Tibial nerve (tissue), 4 donors: ENCODE data around the gene MIEF2. TPM values are rescaled to one million over a fixed set of nuclear protein-coding genes. Genes with fewer than 3 reads are reported as not detected.

ENCODE experiments used
- DNase-seq, 2 donors: peaks; one replicate each; pipeline ENCODE4 v3.0.0-alpha.2; 2019; ENCODE audit warnings: low spot score in 2 of 2
- H3K27ac ChIP-seq, 4 donors: fragments of 200-600 bp; sonication (generic) in 3 of 4; one replicate each; pipeline ENCODE4 v1.5.1; 2017 to 2019; ENCODE audit warnings: mild to moderate bottlenecking in 1 of 4
- H3K27me3 ChIP-seq, 2 donors: fragments of 200-600 bp; sonication (generic) in 1 of 2; one replicate each; pipeline versions ENCODE4 v1.5.1 to v1.6.0; 2017 to 2019
- H3K36me3 ChIP-seq, 3 donors: fragments of 200-600 bp; sonication (generic); one replicate each; pipeline ENCODE4 v1.5.1; 2018 to 2019
- H3K4me1 ChIP-seq, 4 donors: fragments of 200-600 bp; sonication (generic) in 3 of 4; one replicate each; pipeline ENCODE4 v1.5.1; 2017 to 2019
- H3K4me3 ChIP-seq, 4 donors: fragments of 200-600 bp; sonication (generic) in 3 of 4; one replicate each; pipeline ENCODE4 v1.5.1; 2017 to 2019; ENCODE audit warnings: mild to moderate bottlenecking in 1 of 4, moderate library complexity in 1 of 4
- H3K9me3 ChIP-seq, 4 donors: fragments of 200-600 bp; sonication (generic) in 3 of 4; one replicate each; pipeline ENCODE4 v1.5.1; 2017 to 2019
- EP300 ChIP-seq, 2 donors: sonication (generic); formaldehyde crosslinking; IDR thresholded peaks; one replicate each; pipeline ENCODE4 v1.6.1; 2017; ENCODE audit warnings: antibody characterized with exemption in 2 of 2, mild to moderate bottlenecking in 1 of 2
- POLR2A ChIP-seq, 2 donors: fragments of 450-650 bp; IDR thresholded peaks; one replicate each; pipeline ENCODE4 v1.6.1; 2017; ENCODE audit warnings: antibody characterized with exemption in 2 of 2, mild to moderate bottlenecking in 2 of 2, moderate library complexity in 2 of 2
- WGBS, 2 donors: methylation state at CpG; one replicate each; pipeline ENCODE4 v1.1.5; 2018; 5-methylcytosine and 5-hydroxymethylcytosine counted together
- total RNA-seq, 4 donors: library from RNA; depleted of rRNA; stranded (reverse); fragments of >200 nt; gene quantifications; one replicate each; pipeline ENCODE4 v1.1.0, GENCODE V29; 2016
- TF ChIP-seq, protein P1 (sequence below), 5 experiments: fragments of 200-600 bp in 3 of 5; fragments of 450-650 bp in 2 of 5; sonication (generic) in 3 of 5; IDR thresholded peaks; one replicate each; pipeline ENCODE4 v1.5.1; 2016 to 2019; ENCODE audit warnings: antibody characterized with exemption in 5 of 5, mild to moderate bottlenecking in 3 of 5, moderate library complexity in 2 of 5

MIEF2 gene
- total RNA-seq, 4 donors from 2014 or later = 16.2 to 31.7 (median 20.4) TPM

DNA sequence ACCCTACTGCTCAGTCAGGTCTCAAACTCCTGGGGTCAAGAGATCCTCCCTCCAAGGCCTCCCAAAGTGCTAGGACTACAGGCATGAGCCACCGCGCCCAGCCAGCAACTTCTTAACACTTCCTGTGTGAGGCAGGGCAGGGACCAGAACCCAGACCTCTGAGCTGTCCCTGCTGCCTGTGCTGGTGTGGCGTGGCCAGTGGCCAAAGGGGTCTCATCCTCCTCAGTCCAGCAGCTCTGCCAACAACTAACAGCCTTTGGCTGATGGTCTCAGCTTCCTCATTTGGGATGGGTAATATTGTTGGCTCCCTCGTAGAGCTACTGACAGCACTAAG, 36.4 kb upstream of the MIEF2 start:
- TF ChIP-seq POLR2A (IDR thresholded peaks at IDR 0.05) = no peak
- TF ChIP-seq, protein P1, sequence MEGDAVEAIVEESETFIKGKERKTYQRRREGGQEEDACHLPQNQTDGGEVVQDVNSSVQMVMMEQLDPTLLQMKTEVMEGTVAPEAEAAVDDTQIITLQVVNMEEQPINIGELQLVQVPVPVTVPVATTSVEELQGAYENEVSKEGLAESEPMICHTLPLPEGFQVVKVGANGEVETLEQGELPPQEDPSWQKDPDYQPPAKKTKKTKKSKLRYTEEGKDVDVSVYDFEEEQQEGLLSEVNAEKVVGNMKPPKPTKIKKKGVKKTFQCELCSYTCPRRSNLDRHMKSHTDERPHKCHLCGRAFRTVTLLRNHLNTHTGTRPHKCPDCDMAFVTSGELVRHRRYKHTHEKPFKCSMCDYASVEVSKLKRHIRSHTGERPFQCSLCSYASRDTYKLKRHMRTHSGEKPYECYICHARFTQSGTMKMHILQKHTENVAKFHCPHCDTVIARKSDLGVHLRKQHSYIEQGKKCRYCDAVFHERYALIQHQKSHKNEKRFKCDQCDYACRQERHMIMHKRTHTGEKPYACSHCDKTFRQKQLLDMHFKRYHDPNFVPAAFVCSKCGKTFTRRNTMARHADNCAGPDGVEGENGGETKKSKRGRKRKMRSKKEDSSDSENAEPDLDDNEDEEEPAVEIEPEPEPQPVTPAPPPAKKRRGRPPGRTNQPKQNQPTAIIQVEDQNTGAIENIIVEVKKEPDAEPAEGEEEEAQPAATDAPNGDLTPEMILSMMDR (IDR thresholded peaks at IDR 0.05) = no peak
- no peaks in the 10 kb centered on the region for H3K9me3 ChIP-seq
- peak overlapping the region in 3 of 4 donors; percentile 63 to 83 (median 70) for H3K27ac ChIP-seq
- DNase-seq = no peak
- H3K36me3 ChIP-seq = no peaks in the 10 kb centered on the region
- 78 to 82% methylated on average over 4 of the region's 4 CpGs for WGBS, 2 donors
- no peak overlapping the region for H3K4me3 ChIP-seq
- no peaks in the 10 kb centered on the region for H3K27me3 ChIP-seq
- peaks cover 0 to 45% (median 16%) of the 10 kb centered on the region in 4 donors for H3K4me1 ChIP-seq

DNA sequence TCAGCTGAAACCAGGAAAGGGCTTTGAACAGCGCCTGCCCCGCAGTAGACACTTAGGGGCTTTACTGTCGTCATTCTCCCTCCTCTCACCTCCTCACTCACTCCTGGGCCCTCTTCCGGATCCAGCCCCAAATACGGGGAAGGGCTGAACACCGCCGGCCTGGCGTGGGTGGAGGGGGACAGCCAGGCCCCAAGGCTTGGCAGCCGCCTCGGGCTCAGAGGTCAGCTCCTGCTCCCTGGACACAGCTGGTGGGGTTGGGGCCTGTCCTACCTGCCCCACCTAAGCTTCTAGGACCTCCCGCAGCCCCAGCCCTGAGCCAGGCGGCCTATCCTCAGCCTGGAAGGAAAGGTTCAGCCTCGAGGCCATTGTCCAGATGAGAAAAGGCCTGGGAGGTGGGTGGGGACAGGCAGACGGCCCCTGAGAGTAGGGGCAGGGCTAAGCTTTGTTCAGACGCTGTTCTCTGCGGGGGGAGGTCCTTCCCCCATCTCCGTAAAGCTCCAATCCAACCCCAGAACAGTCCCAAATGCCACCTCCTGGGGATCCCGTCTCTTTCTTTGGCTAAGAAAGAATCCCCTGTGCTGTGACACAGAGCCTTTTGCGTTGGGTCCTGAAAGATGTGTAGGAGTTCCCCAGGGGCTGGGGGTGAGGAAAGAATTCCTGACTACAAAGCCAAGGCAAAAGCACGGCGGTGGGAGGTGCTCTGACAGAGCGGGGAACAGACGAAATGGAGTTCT, 35.9 kb upstream of the MIEF2 start:
- peaks cover 0 to 43% (median 16%) of the 10 kb centered on the region in 4 donors for H3K4me1 ChIP-seq
- no peaks in the 10 kb centered on the region for H3K27me3 ChIP-seq
- H3K4me3 ChIP-seq = peak overlapping the region; percentile 27 to 77 (median 32)
- TF ChIP-seq EP300 (IDR thresholded peaks at IDR 0.05) (no peak), POLR2A (IDR thresholded peaks at IDR 0.05) (no peak)
- TF ChIP-seq, protein P1 (IDR thresholded peaks at IDR 0.05) = no peak
- no peaks in the 10 kb centered on the region for H3K9me3 ChIP-seq
- peak overlapping the region; percentile 63 to 83 (median 69) for H3K27ac ChIP-seq
- DNase-seq = no peak
- 35 to 43% methylated on average over 16 to 22 of the region's 23 CpGs for whole genome bisulfite sequencing, 2 donors
- no peaks in the 10 kb centered on the region for H3K36me3 ChIP-seq

DNA sequence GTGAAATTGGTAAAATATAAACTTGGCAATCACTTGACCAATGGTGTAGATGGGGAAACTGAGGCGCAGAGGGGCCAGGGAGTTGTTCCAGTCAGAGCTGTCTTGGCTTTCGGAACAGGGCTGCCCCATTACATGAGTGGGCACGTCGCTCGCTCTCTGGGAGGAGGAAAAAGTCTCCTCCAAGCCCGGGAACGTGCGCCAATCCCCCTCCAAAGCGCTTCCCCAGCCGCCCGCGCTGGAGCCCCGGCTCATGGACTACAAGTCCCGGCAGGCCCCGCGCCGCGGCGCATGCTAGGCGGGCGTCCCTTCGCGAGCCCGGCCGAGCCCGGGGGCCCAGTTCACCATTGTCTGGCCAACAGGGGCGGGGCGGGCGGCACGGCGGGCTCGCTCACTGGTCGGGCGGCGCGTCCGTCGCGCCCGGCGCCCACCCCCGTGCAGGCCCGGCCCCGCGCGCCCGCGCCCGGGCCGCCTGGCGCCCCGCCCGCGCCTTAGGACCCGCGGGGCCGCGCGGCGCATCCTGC, 35.3 kb upstream of the MIEF2 start, which contains the start of gene LLGL1:
Gene LLGL1, plus strand, starts transcription at position 515 of the 521 bp plus-strand sequence. CDS start 48 bp downstream, outside the sequence.
- no peaks in the 10 kb centered on the region for H3K27me3 ChIP-seq
- no peak for TF ChIP-seq POLR2A (IDR thresholded peaks at IDR 0.05)
- TF ChIP-seq EP300 (IDR thresholded peaks at IDR 0.05) = peak; percentile 29 to 57
- TF ChIP-seq, protein P1 (IDR thresholded peaks at IDR 0.05) = no peak
- H3K36me3 ChIP-seq = no peaks in the 10 kb centered on the region
- H3K9me3 ChIP-seq = no peaks in the 10 kb centered on the region
- WGBS, 2 donors = 0 to 1% methylated on average over 8 to 57 of the region's 60 CpGs
- peaks cover 0 to 41% (median 16%) of the 10 kb centered on the region in 4 donors for H3K4me1 ChIP-seq
- DNase-seq = peak; percentile 94 to 96
- peak within 1 kb of the TSS; percentile 45 to 77 (median 61) for H3K4me3 ChIP-seq
- peak within 1 kb of the TSS; percentile 63 to 84 (median 69) for H3K27ac ChIP-seq

DNA sequence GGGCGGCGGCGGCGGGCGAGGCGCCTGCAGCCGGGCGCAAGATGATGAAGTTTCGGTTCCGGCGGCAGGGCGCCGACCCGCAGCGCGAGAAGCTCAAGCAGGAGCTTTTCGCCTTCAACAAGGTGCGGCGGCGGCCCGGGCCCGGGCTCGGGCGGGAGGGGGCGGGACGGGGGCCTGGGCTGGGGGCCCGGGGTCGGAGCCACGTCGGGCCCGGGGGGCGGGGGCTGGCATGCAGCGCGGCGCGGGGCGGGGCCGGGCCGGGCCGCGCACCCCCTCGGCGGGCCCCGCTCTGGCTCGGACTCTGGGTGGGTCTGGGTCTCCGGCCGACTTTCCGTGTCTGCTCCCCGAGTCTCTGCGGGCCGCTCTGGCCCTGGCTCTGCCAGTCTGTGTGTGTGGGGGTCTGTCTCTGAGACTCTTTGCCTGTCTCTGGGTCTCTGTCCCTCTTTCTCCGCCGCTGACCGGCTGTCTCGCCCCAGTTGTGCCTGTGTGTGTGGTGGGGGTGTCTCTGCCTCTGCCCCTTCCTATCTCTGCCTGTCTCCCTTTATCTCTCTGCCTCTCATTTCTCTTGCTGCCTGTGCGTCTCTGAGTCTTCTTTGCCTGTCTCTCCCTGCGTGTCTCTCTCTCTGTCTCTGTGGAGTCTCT, 34.7 kb upstream of the MIEF2 start:
- no peak for TF ChIP-seq EP300 (IDR thresholded peaks at IDR 0.05)
- TF ChIP-seq, protein P1 (IDR thresholded peaks at IDR 0.05) = no peak
- TF ChIP-seq POLR2A (IDR thresholded peaks at IDR 0.05) = no peak
- Histone ChIP-seq H3K27ac (peak overlapping the region; percentile 47 to 84 (median 60)), H3K4me3 (peak overlapping the region; percentile 45 to 77 (median 61)), H3K27me3 (no peaks in the 10 kb centered on the region), H3K4me1 (peaks cover 0 to 41% (median 16%) of the 10 kb centered on the region in 4 donors), H3K9me3 (no peaks in the 10 kb centered on the region), H3K36me3 (no peaks in the 10 kb centered on the region)
- 0 to 1% methylated on average over 14 to 36 of the region's 57 CpGs for WGBS, 2 donors
- DNase-seq = no peak
